Ascending aorta (tissue), 2 donors: ENCODE measurements around the gene NEK3. TPM values are rescaled to one million over a fixed set of nuclear protein-coding genes. Genes with fewer than 3 reads are reported as not detected.
A peak's percentile ranks its signal among the peaks of the same experiment; 100 is the strongest.
"Not testable (repeated sequence)": the region's sequence is repeated elsewhere in the genome, so short reads cannot be mapped to it uniquely, and the experiment has no call there.

Source experiments
- DNase-seq, 2 donors: peaks; one replicate each; pipeline ENCODE4 v3.0.0-alpha.2; 2019; ENCODE audit warnings: low spot score in 2 of 2
- H3K27ac ChIP-seq, 2 donors: fragments of 200-600 bp; sonication (generic); one replicate each; pipeline ENCODE4 v1.5.1; 2016 to 2017; ENCODE audit warnings: mild to moderate bottlenecking in 1 of 2
- H3K27me3 ChIP-seq: fragments of 200-600 bp; sonication (generic); one replicate; pipeline ENCODE4 v1.5.1; 2017
- H3K36me3 ChIP-seq, 2 donors: fragments of 200-600 bp; sonication (generic); one replicate each; pipeline ENCODE4 v1.5.1; 2016
- H3K4me1 ChIP-seq, 2 donors: fragments of 200-600 bp; sonication (generic); one replicate each; pipeline ENCODE4 v1.5.1; 2016 to 2017; ENCODE audit warnings: mild to moderate bottlenecking in 1 of 2
- H3K4me3 ChIP-seq, 2 donors: fragments of 200-600 bp; sonication (generic); one replicate each; pipeline ENCODE4 v1.5.1; 2016 to 2017; ENCODE audit warnings: mild to moderate bottlenecking in 1 of 2
- H3K9me3 ChIP-seq, 2 donors: fragments of 200-600 bp; sonication (generic); one replicate each; pipeline ENCODE4 v1.5.1; 2016
- intact Hi-C: fragments of 100-400 bp; cut with DNase I; formaldehyde crosslinking; loops from one replicate; pipeline ENCODE4 v1.15.1; 2023
- total RNA-seq: library from RNA; depleted of rRNA; stranded (reverse); fragments of >200 nt; gene quantifications from one replicate; pipeline ENCODE4 v1.1.0, GENCODE V29; 2016
- TF ChIP-seq, protein P1 (sequence below), 3 experiments: fragments of 200-600 bp in 2 of 3; fragments of 450-650 bp in 1 of 3; sonication (generic) in 2 of 3; IDR thresholded peaks; one replicate each; pipeline ENCODE4 v1.5.1; 2016 to 2019; ENCODE audit warnings: antibody characterized with exemption in 3 of 3, mild to moderate bottlenecking in 1 of 3, moderate library complexity in 1 of 3

NEK3 gene, protein sequence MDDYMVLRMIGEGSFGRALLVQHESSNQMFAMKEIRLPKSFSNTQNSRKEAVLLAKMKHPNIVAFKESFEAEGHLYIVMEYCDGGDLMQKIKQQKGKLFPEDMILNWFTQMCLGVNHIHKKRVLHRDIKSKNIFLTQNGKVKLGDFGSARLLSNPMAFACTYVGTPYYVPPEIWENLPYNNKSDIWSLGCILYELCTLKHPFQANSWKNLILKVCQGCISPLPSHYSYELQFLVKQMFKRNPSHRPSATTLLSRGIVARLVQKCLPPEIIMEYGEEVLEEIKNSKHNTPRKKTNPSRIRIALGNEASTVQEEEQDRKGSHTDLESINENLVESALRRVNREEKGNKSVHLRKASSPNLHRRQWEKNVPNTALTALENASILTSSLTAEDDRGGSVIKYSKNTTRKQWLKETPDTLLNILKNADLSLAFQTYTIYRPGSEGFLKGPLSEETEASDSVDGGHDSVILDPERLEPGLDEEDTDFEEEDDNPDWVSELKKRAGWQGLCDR
- total RNA-seq, result 4.7 TPM

DNA sequence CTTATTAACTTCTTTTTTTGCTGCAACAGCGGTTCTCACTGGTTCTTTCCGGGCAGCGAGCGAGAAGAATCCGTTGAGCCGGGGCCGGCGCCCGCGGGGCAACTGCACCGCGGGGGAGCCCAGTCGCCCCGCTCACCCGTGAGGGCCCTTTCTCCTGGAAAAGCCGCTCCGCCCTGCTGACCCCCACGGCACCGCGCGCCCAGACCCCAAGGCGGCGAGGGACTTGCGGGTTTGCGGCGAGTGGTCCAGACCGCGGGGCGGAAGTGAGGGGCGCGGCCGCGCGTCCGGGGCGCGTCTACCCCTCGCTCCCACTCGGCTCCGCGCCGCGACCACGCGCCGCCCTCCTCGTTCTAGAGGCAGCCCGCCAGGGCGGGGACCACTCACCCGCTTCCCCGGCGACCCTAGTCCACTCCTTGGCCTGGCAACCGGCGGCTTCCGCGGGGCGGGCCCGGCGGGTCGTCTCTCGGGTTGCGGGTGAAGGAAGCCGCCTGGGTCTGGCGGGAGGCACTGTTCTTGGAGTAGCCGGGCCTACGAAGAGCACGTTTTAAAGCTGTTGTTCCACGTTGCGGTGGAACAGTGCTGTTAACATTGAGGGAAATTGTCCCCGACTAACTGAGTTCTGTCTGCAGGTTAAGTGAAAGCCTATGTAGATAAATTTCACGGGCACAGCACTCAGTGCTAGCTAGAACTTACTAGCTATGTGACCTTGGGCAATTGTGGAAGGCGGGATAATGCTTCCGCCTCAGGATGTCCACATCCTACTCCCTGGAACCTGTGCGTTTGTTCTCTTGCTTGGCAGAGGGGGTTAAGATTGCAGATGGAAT is at the start of gene NEK3:
NEK3 (minus strand) TSS at position 439 of the 824 bp plus-strand sequence. CDS start 3,406 bp downstream, outside the sequence.
- peaks cover 0 to 2% of the 10 kb centered on the region in 2 donors for H3K4me1 ChIP-seq
- peak within 1 kb of the TSS; percentile 81 to 98 for H3K4me3 ChIP-seq
- no peaks in the 10 kb centered on the region for H3K27me3 ChIP-seq
- peak within 1 kb of the TSS; percentile 88 to 89 for H3K27ac ChIP-seq
- intact Hi-C loops, result no loop called here
- TF ChIP-seq, protein P1, sequence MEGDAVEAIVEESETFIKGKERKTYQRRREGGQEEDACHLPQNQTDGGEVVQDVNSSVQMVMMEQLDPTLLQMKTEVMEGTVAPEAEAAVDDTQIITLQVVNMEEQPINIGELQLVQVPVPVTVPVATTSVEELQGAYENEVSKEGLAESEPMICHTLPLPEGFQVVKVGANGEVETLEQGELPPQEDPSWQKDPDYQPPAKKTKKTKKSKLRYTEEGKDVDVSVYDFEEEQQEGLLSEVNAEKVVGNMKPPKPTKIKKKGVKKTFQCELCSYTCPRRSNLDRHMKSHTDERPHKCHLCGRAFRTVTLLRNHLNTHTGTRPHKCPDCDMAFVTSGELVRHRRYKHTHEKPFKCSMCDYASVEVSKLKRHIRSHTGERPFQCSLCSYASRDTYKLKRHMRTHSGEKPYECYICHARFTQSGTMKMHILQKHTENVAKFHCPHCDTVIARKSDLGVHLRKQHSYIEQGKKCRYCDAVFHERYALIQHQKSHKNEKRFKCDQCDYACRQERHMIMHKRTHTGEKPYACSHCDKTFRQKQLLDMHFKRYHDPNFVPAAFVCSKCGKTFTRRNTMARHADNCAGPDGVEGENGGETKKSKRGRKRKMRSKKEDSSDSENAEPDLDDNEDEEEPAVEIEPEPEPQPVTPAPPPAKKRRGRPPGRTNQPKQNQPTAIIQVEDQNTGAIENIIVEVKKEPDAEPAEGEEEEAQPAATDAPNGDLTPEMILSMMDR (IDR thresholded peaks at IDR 0.05), result no peak
- H3K36me3 ChIP-seq, result no peaks in the 10 kb centered on the region
- H3K9me3 ChIP-seq, result no peaks in the 10 kb centered on the region
- DNase-seq, result peak; percentile 19 to 82

DNA sequence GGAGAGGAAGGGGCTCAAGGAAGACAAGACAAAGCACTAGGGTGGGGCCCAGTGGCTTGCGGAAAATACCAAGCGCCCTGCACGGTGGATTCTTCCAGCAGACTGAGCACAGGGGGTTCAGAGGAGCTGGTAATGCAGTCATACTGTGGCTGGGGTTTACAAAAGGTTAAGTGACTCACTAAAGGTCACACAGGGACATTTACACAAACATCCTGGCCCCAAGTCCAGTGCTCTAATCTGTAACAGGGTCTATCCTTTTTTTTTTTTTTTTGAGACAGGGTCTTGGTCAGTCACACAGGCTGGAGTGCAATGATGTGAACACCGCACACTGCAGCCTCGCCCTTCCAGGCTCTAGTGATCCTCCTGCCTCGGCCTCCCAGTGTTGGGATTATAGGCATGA is 49.0 kb upstream of the NEK3 start:
- H3K4me3 ChIP-seq, DNase-seq, intact Hi-C loops, H3K36me3 ChIP-seq, H3K4me1 ChIP-seq, H3K9me3 ChIP-seq, H3K27me3 ChIP-seq, H3K27ac ChIP-seq: not testable (repeated sequence)

DNA sequence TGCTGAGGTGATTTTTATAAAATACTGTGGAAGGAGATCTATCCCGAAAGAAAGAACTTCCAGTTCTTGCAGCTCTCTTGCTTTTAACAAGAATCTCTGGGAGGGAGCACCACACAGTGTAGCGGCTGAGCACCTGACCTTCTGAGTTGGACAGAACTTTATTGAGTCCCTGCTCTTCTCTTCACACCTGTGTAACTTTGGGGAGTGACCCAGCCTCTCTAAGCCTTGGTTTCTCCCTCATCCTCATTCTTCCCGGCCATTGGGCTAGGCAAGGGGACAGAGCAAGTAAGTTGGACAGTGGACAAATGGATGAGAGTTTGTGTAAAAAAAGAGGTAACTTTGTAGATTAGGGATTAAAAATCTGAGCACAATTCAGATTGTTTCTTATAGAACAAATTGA is 48.5 kb upstream of the NEK3 start:
- H3K9me3 ChIP-seq, H3K27me3 ChIP-seq, H3K4me3 ChIP-seq, H3K4me1 ChIP-seq, H3K36me3 ChIP-seq, H3K27ac ChIP-seq, intact Hi-C loops, DNase-seq: not testable (repeated sequence)

DNA sequence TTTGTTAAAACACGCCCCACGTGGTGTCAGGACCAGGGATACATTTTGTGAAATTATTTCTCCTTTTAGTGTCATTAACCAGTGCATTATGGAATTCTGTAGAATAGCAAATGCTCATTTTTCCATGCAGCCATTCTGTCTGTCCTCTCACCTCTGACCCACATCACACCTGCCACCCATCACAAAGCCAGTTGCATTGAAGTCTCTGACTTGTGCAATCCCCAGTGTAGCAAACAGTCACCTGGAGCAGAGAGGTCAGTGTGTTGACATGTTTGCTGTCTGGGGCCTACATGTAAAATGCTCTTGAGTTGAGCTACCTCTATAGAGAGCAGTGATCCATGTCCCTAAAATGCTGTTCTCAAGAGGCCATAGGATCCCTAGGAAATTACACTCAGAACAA is 47.9 kb upstream of the NEK3 start:
- intact Hi-C loops, H3K36me3 ChIP-seq, DNase-seq, H3K27me3 ChIP-seq, H3K4me1 ChIP-seq, H3K27ac ChIP-seq, H3K4me3 ChIP-seq, H3K9me3 ChIP-seq: not testable (repeated sequence)

DNA sequence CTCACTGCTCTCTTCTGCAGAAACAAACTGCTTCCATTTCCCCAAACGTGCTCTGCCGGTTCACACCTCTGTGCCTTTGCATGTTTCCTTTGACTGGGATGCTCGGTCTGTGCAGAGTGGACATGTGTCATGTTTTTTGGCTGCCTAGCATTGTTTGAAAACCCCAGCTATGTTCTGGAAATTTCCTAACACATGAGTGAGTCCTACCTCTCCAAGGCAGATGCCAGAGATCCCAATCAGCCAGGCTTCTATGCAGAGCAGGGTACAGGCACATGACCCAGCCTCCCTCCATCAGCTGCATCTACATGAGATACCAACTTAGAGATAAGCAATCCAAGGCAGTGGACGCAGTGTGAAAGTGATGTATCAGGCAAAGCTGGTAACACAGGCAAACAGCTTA is 45.1 kb upstream of the NEK3 start:
- not testable (repeated sequence) for DNase-seq, H3K27ac ChIP-seq

DNA sequence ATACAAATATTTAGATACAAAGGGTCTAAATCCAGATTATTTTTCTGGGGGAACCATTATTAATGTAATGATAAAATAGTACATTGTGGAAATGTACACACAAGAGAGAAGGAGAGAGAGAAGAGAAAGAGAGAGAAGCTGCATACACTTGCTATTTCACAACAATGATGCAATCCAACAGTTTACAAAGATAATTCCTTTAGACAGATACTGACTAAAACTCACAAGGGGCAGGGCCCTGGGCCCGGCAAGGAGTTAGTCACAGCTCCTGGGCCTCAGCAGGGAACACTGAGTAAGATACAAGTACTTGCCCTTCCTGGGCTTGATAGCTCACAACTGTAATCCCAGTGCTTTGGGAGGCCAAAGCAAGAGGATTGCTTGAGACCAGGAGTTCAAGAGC is 44.5 kb upstream of the NEK3 start:
- H3K9me3 ChIP-seq, DNase-seq, H3K27me3 ChIP-seq, H3K27ac ChIP-seq, H3K4me1 ChIP-seq, H3K4me3 ChIP-seq, intact Hi-C loops, H3K36me3 ChIP-seq: not testable (repeated sequence)

More for the DNA sequence above, 45.1 kb upstream of the NEK3 start:
- H3K4me3 ChIP-seq, H3K9me3 ChIP-seq, H3K36me3 ChIP-seq, intact Hi-C loops, H3K27me3 ChIP-seq, H3K4me1 ChIP-seq: not testable (repeated sequence)

DNA sequence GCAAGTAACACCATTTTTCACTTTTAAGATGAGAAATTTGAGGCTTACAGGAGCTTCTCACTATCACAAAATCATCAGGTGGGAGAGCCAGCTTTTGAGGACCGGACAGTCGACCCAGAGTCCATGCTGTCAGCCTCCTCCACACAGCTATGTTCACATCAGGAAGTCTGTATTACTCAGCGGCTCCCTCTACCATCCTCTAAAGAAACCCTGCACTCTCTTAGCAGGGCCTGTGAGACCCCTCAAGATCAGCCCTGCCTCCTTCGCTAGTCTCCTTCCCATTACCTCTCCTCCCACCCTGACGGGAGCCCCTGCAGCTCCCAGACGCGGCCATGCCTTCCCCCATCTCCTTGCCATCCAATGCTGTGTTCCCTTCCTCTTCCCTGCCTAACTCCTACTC is 43.1 kb upstream of the NEK3 start:
- H3K36me3 ChIP-seq, H3K27ac ChIP-seq, H3K27me3 ChIP-seq, H3K4me3 ChIP-seq, H3K9me3 ChIP-seq, intact Hi-C loops, DNase-seq, H3K4me1 ChIP-seq: not testable (repeated sequence)

DNA sequence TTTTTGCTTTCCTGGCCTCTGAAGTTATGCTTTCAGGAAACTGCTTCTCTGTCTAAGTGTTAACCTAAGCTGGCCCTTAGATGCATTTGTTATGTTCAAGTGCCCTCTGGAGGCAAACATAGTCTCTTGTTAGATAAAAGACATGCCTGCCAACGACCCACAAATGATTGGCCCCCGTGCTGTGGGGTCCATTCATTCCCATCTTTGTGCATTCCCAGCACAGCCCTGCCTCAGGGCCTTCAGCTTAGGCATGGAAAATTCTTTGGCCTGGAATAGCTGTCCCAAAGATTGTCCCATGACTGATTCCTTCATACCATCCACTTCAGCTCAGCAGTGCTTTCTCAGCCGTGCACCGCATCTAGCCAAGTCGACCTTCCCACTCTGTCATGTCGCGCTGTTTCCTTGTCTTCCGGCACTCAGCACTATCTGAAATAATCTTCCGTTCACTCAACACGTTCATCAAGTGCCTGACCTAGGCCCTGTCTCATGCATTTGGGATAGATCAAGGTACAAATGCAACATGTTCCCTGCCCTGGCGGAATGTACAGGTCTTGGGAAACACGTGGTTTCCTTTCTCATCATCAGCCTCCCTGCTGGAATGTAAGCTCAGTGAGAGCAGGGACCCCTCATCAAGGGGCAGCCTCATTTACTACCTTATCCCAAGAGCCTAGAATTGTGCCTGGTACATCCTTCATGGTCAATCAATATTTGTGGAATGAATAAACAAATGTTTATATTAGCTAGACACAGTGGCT is 42.2 kb upstream of the NEK3 start:
- H3K36me3 ChIP-seq, DNase-seq, H3K27me3 ChIP-seq, H3K9me3 ChIP-seq, intact Hi-C loops, H3K4me3 ChIP-seq, H3K4me1 ChIP-seq, H3K27ac ChIP-seq: not testable (repeated sequence)
- TF ChIP-seq, protein P1 (IDR thresholded peaks at IDR 0.05), result peak in 1 of 3 experiments; percentile 27
